GM13977 (cell line): Measurements from ENCODE around the gene PYGO2.

ENCODE experiments used
- DNase-seq: peaks from one replicate; pipeline ENCODE4 v3.0.0; 2012; ENCODE audit warnings: low spot score
- CTCF ChIP-seq: IDR thresholded peaks from 2 replicates; pipeline ENCODE4 v1.5.1; 2012; ENCODE audit warnings: mild to moderate bottlenecking, control low read depth; ENCODE audit not compliant: insufficient read depth; ENCODE audit errors: extremely low read depth, missing control alignments
- in situ Hi-C: fragments of 300-500 bp; cut with MboI; formaldehyde crosslinking; loops from one replicate; pipeline ENCODE4 v1.12.0; 2022; ENCODE audit warnings: low sequenced_read_pairs, low pct_unique_long_range_greater_than_20kb, mixed read lengths, inconsistent platforms; ENCODE audit not compliant: unreplicated experiment

PYGO2 gene

GRCh38 chr1:155002464-155003226, 41.1 kb upstream of the PYGO2 start, which contains the start of gene ZBTB7B:
Gene ZBTB7B (plus strand): TSS chr1:155002802. CDS start chr1:155014661, 11,859 bp downstream.
- TF ChIP-seq CTCF, result no peak
- in situ Hi-C loops, result no loop called here
- DNase-seq, result peak; percentile 84

- peak; percentile 51 for TF ChIP-seq CTCF
- peak; percentile 99 for DNase-seq
- in situ Hi-C loops, result no loop called here
These were observed 40.3 kb upstream of the PYGO2 start for GRCh38 chr1:155001675-155002463.

GRCh38 chr1:155001425-155001674, 39.8 kb upstream of the PYGO2 start:
- DNase-seq, result no peak
- no peak for TF ChIP-seq CTCF
- in situ Hi-C loops, result no loop called here

GRCh38 chr1:155000726-155001424, 39.3 kb upstream of the PYGO2 start:
- peak; percentile 90 for DNase-seq
- TF ChIP-seq CTCF, result no peak
- in situ Hi-C loops, result no loop called here

GRCh38 chr1:155000411-155000725, 38.8 kb upstream of the PYGO2 start:
- peak; percentile 58 for DNase-seq
- in situ Hi-C loops, result no loop called here
- TF ChIP-seq CTCF, result no peak

- peak; percentile 84 for DNase-seq
- in situ Hi-C loops, result no loop called here
- TF ChIP-seq CTCF, result peak; percentile 0
These were observed 38.2 kb upstream of the PYGO2 start for GRCh38 chr1:154999571-155000410.
